IMR-90 (cell line): Measurements from ENCODE around the gene TEX52. TPM values are rescaled to one million over a fixed set of nuclear protein-coding genes. Genes with fewer than 3 reads are reported as not detected.

Source experiments
- ATAC-seq: fragments of 200-7000 bp; cut with Tn5 transposase; 2 replicates; pipeline ENCODE4 v1.9.1; 2020; ENCODE audit warnings: low read depth, mild to moderate bottlenecking, moderate library complexity
- BruUV-seq: library from RNA; stranded (reverse); fragments of 400-500 nt; replicated peaks from 2 replicates; lab custom pipeline; 2021; lab: Mats Ljungman, UMichigan
- CTCF ChIA-PET: fragments of 300-600 bp; formaldehyde crosslinking; extraction: SDS; loops from one replicate; lab custom pipeline; 2021; ENCODE audit warnings: antibody characterized with exemption; lab: Yijun Ruan, JAX
- POLR2A ChIA-PET: fragments of 300-600 bp; sonication (Branson Sonifier 250); formaldehyde crosslinking; loops from one replicate; lab custom pipeline; 2022; ENCODE audit warnings: antibody characterized with exemption; ENCODE audit not compliant: unreplicated experiment; lab: Charles Lee
- DNase-seq: peaks from one replicate; pipeline ENCODE4 v3.0.0; 2013
- H2AFZ ChIP-seq: replicated peaks from 2 replicates; pipeline ENCODE3; 2013; ENCODE audit warnings: low read length, mild to moderate bottlenecking; ENCODE audit not compliant: poor library complexity
- H2AK5ac ChIP-seq: 2 replicates; pipeline ENCODE4 v1.6.1; 2013; ENCODE audit warnings: low read depth, low read length, inconsistent platforms
- H2AK9ac ChIP-seq: replicated peaks from 2 replicates; pipeline ENCODE3; 2013; ENCODE audit warnings: mild to moderate bottlenecking, low read depth, low read length, moderate library complexity; ENCODE audit not compliant: poor library complexity
- H2BK120ac ChIP-seq: 2 replicates; pipeline ENCODE4 v1.6.1; 2013; ENCODE audit warnings: low read depth, low read length, inconsistent platforms
- H2BK15ac ChIP-seq: 3 replicates; pipeline ENCODE4 v1.6.1; 2013; ENCODE audit warnings: low read depth, low read length, inconsistent platforms
- H2BK20ac ChIP-seq: 2 replicates; pipeline ENCODE4 v1.6.1; 2013; ENCODE audit warnings: low read depth, mild to moderate bottlenecking, inconsistent platforms, low read length, moderate library complexity
- H2BK5ac ChIP-seq: 2 replicates; pipeline ENCODE4 v1.6.1; 2013; ENCODE audit warnings: mild to moderate bottlenecking, low read depth, low read length, inconsistent platforms; ENCODE audit not compliant: poor library complexity, severe bottlenecking
- H3K14ac ChIP-seq: replicated peaks from 2 replicates; pipeline ENCODE4 v1.6.1; 2013; ENCODE audit warnings: low read depth, low read length, inconsistent platforms
- H3K18ac ChIP-seq: 2 replicates; pipeline ENCODE4 v1.6.1; 2013; ENCODE audit warnings: low read depth, low read length, control low read depth
- H3K23ac ChIP-seq: 2 replicates; pipeline ENCODE4 v1.6.1; 2013; ENCODE audit warnings: low read depth, low read length, inconsistent platforms
- H3K27ac ChIP-seq: 2 replicates; pipeline ENCODE4 v1.5.1; 2013; ENCODE audit warnings: mild to moderate bottlenecking, control low read depth, low read length; ENCODE audit not compliant: insufficient read depth
- H3K27me3 ChIP-seq: 2 replicates; pipeline ENCODE4 v1.6.1; 2013; ENCODE audit warnings: low read length; ENCODE audit not compliant: control insufficient read depth, insufficient read depth
- H3K36me3 ChIP-seq: 2 replicates; pipeline ENCODE4 v1.6.1; 2013; ENCODE audit warnings: low read length, mixed read lengths; ENCODE audit not compliant: control insufficient read depth, insufficient read depth
- H3K4ac ChIP-seq: 2 replicates; pipeline ENCODE4 v1.6.1; 2013; ENCODE audit warnings: low read depth, low read length, inconsistent platforms
- H3K4me1 ChIP-seq: 2 replicates; pipeline ENCODE4 v1.6.1; 2013; ENCODE audit warnings: low read length, mixed read lengths; ENCODE audit not compliant: control insufficient read depth, insufficient read depth
- H3K4me2 ChIP-seq: 2 replicates; pipeline ENCODE4 v1.6.1; 2013; ENCODE audit warnings: low read depth, mild to moderate bottlenecking, control low read depth, low read length, moderate library complexity
- H3K4me3 ChIP-seq: 2 replicates; pipeline ENCODE4 v1.5.1; 2013; ENCODE audit warnings: low read depth, mild to moderate bottlenecking, control low read depth, low read length, moderate library complexity; ENCODE audit not compliant: insufficient read depth
- H3K56ac ChIP-seq: 2 replicates; pipeline ENCODE4 v1.6.1; 2013; ENCODE audit warnings: low read length, inconsistent platforms; ENCODE audit not compliant: insufficient read depth; ENCODE audit errors: extremely low read depth
- H3K79me1 ChIP-seq, 2 experiments: 2 replicates each; pipeline ENCODE4 v1.6.1; 2013; ENCODE audit warnings: low read length in 2 of 2, inconsistent platforms in 1 of 2, low read depth in 1 of 2
- H3K9ac ChIP-seq: 2 replicates; pipeline ENCODE4 v1.6.1; 2013; ENCODE audit warnings: low read depth, low read length, control low read depth
- H3K9me1 ChIP-seq: 2 replicates; pipeline ENCODE4 v1.6.1; 2013; ENCODE audit warnings: low read length, inconsistent platforms; ENCODE audit not compliant: insufficient read depth
- H3K9me3 ChIP-seq: 2 replicates; pipeline ENCODE4 v1.6.1; 2013; ENCODE audit warnings: low read length; ENCODE audit not compliant: control insufficient read depth, insufficient read depth
- H4K20me1 ChIP-seq: 2 replicates; pipeline ENCODE4 v1.6.1; 2013; ENCODE audit warnings: low read length, inconsistent platforms; ENCODE audit not compliant: insufficient read depth
- H4K5ac ChIP-seq: 2 replicates; pipeline ENCODE4 v1.6.1; 2013; ENCODE audit warnings: mild to moderate bottlenecking, low read depth, low read length, control low read depth
- H4K8ac ChIP-seq, 2 experiments: 2 replicates each; pipeline ENCODE4 v1.6.1; 2013; ENCODE audit warnings: low read depth in 2 of 2, low read length in 2 of 2, control low read depth in 1 of 2, inconsistent platforms in 1 of 2
- H4K91ac ChIP-seq: 2 replicates; pipeline ENCODE4 v1.6.1; 2013; ENCODE audit warnings: low read depth, low read length, inconsistent platforms; ENCODE audit not compliant: insufficient read depth
- CHD1 ChIP-seq: IDR thresholded peaks from 2 replicates; pipeline ENCODE4 v1.6.1; 2012; ENCODE audit warnings: low read depth, low read length, improper control_type of control experiment
- FOS ChIP-seq: fragments of 150-350 bp; IDR thresholded peaks from 2 replicates; pipeline ENCODE4 v1.6.1; 2016; ENCODE audit warnings: low read depth, low read length
- MAFK ChIP-seq: IDR thresholded peaks from 2 replicates; pipeline ENCODE4 v1.6.1; 2012; ENCODE audit warnings: low read depth, low read length, improper control_type of control experiment
- MXI1 ChIP-seq: IDR thresholded peaks from 2 replicates; pipeline ENCODE4 v1.6.1; 2012; ENCODE audit warnings: low read depth, mild to moderate bottlenecking, low read length, moderate library complexity, borderline replicate concordance
- NFE2L2 ChIP-seq: fragments of 150-350 bp; IDR thresholded peaks from 2 replicates; pipeline ENCODE4 v1.6.1; 2016; ENCODE audit warnings: low read depth, mild to moderate bottlenecking, low read length
- RCOR1 ChIP-seq: IDR thresholded peaks from 2 replicates; pipeline ENCODE4 v1.6.1; 2012; ENCODE audit warnings: mild to moderate bottlenecking, low read length, improper control_type of control experiment; ENCODE audit not compliant: insufficient replicate concordance
- WGBS, 2 experiments: methylation state at CpG; one replicate each; pipeline versions ENCODE4 v1.1.5 to v1.1.7; 2013; ENCODE audit warnings: missing lambda C conversion rate in 2 of 2; ENCODE audit not compliant: insufficient read length in 1 of 2; ENCODE audit errors: extremely low coverage in 2 of 2; 5-methylcytosine and 5-hydroxymethylcytosine counted together
- dilution Hi-C: fragments of 300-500 bp; cut with HindIII; formaldehyde crosslinking; loops from one replicate; pipeline ENCODE4 v1.14.3; 2018; ENCODE audit warnings: low sequenced_read_pairs; ENCODE audit not compliant: unreplicated experiment
- in situ Hi-C: fragments of 300-500 bp; cut with MboI; formaldehyde crosslinking; loops from 3 replicates; pipeline ENCODE4 v1.14.3; 2019; ENCODE audit warnings: low sequenced_read_pairs, inconsistent platforms, mixed read lengths
- intact Hi-C: fragments of 100-400 bp; cut with micrococcal nuclease; formaldehyde crosslinking; loops from 2 replicates; pipeline ENCODE4 v1.10.0; 2022
- polyA plus RNA-seq, 3 experiments: library from polyadenylated mRNA; depleted of rRNA; stranded (reverse); fragments of >200 nt; gene quantifications; 2 replicates each; pipeline ENCODE4 v1.2.3, GENCODE V29; 2012; ENCODE audit warnings: low replicate concordance in 1 of 3
- total RNA-seq: library from RNA; depleted of rRNA; stranded (reverse); fragments of >200 nt; gene quantifications from 2 replicates; pipeline ENCODE4 v1.2.3, GENCODE V29; 2012
- TF ChIP-seq, protein P1 (sequence below): fragments of 150-350 bp; IDR thresholded peaks from 2 replicates; pipeline ENCODE4 v1.6.1; 2017; ENCODE audit warnings: mild to moderate bottlenecking, antibody characterized with exemption, low read length, low read depth

The TEX52 gene
- total and polyA plus RNA-seq, 2 of the 4 experiments (the other 2 are of a cell fraction) = not detected

DNA sequence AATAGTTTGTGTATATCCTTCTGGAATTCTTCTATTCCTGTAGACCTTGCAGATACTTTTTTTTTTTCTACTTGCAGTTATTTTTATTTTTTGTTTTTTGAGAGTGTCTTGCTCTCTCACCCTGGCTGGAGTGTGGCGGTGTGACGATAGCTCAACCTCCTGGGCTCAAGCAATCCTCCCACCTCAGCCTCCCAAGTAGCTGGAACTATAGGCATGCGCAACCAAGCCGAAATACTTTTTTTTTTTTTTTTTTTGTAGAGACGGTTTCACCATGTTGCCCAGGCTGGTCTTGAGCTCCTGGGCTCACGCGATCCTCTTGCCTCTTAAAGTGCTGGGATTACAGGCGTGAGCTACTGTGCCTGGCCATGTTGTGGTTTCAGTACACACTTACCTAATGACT is 43.8 kb upstream of the TEX52 start:
- no peak overlapping the region for H4K5ac ChIP-seq
- DNase-seq (no peak), ATAC-seq (no peak)
- no peaks in the 10 kb centered on the region for H3K4me1 ChIP-seq
- no peak overlapping the region for H3K4ac ChIP-seq
- CTCF ChIA-PET = interaction anchor here (0.6 kb wide), 2 partner anchors 223 to 705 kb away, joined by 3 to 5 read pairs; no protein-coding TSS in a partner anchor
- no peaks in the 10 kb centered on the region for H3K27me3 ChIP-seq
- intact Hi-C loops = no loop called here
- no peak overlapping the region for H3K56ac ChIP-seq
- H3K36me3 ChIP-seq = peaks cover 2% of the 10 kb centered on the region
- H3K27ac ChIP-seq = no peak overlapping the region
- no peak overlapping the region for H3K4me2 ChIP-seq
- H3K9me3 ChIP-seq = no peaks in the 10 kb centered on the region
- no peak overlapping the region for H3K4me3 ChIP-seq
- no peak overlapping the region for H3K9ac ChIP-seq
- no peak overlapping the region for H3K14ac ChIP-seq
- in situ Hi-C loops = no loop called here
- peaks cover 10% of the 10 kb centered on the region for H3K9me1 ChIP-seq
- peaks cover 44% of the 10 kb centered on the region for H4K20me1 ChIP-seq
- no TSS peak for BruUV-seq
- H2BK15ac ChIP-seq = no peak overlapping the region
- H4K91ac ChIP-seq = no peak overlapping the region
- no peak overlapping the region for H2BK20ac ChIP-seq
- H2BK120ac ChIP-seq = no peak overlapping the region
- no peak overlapping the region for H2AK5ac ChIP-seq
- H2AK9ac ChIP-seq = no peak overlapping the region
- no peak for TF ChIP-seq MAFK
- no peak for TF ChIP-seq CHD1
- TF ChIP-seq MXI1 = no peak
- TF ChIP-seq NFE2L2 = no peak
- TF ChIP-seq RCOR1 = no peak
- TF ChIP-seq FOS = no peak
- TF ChIP-seq, protein P1, sequence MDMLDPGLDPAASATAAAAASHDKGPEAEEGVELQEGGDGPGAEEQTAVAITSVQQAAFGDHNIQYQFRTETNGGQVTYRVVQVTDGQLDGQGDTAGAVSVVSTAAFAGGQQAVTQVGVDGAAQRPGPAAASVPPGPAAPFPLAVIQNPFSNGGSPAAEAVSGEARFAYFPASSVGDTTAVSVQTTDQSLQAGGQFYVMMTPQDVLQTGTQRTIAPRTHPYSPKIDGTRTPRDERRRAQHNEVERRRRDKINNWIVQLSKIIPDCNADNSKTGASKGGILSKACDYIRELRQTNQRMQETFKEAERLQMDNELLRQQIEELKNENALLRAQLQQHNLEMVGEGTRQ = no peak
- no peak overlapping the region for H2BK5ac ChIP-seq
- H3K18ac ChIP-seq = no peak overlapping the region
- POLR2A ChIA-PET = no interaction called here
- no peak overlapping the region for H3K23ac ChIP-seq
- H2AFZ ChIP-seq = no peak overlapping the region
- WGBS, 2 experiments = 93% methylated on average over 5 of the region's 8 CpGs; no CpG with 5 or more reads in 1 of the 2 experiments
- peaks cover 12 to 65% of the 10 kb centered on the region in 2 experiments for H3K79me1 ChIP-seq
- dilution Hi-C loops = no loop called here
- no peak overlapping the region for H4K8ac ChIP-seq
